Activated CD8-positive, alpha-beta memory T cell treated with anti-CD3 and anti-CD28 coated beads for 48 hours (primary cell): ENCODE data around the gene MAP2.
"Not testable (repeated sequence)": the region's sequence is repeated elsewhere in the genome, so short reads cannot be mapped to it uniquely, and the experiment has no call there.

Experiments used
- DNase-seq, 3 experiments: peaks; one replicate each; pipeline ENCODE4 v3.0.0-alpha.2; 2020; ENCODE audit warnings: low read depth in 2 of 3, low spot score in 2 of 3

The MAP2 gene

GRCh38 chr2:209472112-209472832 is 48.4 kb downstream of the MAP2 start:
- no peak for DNase-seq

- no peak for DNase-seq
These were observed 49.0 kb downstream of the MAP2 start for GRCh38 chr2:209472871-209473270.

- DNase-seq: no peak
These were observed 50.1 kb downstream of the MAP2 start for GRCh38 chr2:209473930-209474419.

GRCh38 chr2:209474960-209475359 is 51.1 kb downstream of the MAP2 start:
- DNase-seq: no peak

GRCh38 chr2:209476367-209477208 is 52.7 kb downstream of the MAP2 start:
- no peak for DNase-seq

- not testable (repeated sequence) for DNase-seq
These were observed 68.4 kb downstream of the MAP2 start for GRCh38 chr2:209492296-209492695.

- DNase-seq: not testable (repeated sequence)
These were observed 71.3 kb downstream of the MAP2 start for GRCh38 chr2:209495068-209495620.

- no peak for DNase-seq
These were observed 72.2 kb downstream of the MAP2 start for GRCh38 chr2:209495855-209496585.

GRCh38 chr2:209496586-209496982 is 72.7 kb downstream of the MAP2 start:
- DNase-seq: no peak

- no peak for DNase-seq
These were observed 74.8 kb downstream of the MAP2 start for GRCh38 chr2:209498614-209499013.

GRCh38 chr2:209499069-209499468 is 75.2 kb downstream of the MAP2 start:
- DNase-seq: no peak

- no peak for DNase-seq
These were observed 77.7 kb downstream of the MAP2 start for GRCh38 chr2:209501579-209501978.

GRCh38 chr2:209505410-209505809 is 81.6 kb downstream of the MAP2 start:
- no peak for DNase-seq

GRCh38 chr2:209508255-209508654 is 84.4 kb downstream of the MAP2 start:
- DNase-seq: no peak

- no peak for DNase-seq
These were observed 87.8 kb downstream of the MAP2 start for GRCh38 chr2:209511637-209512036.

- no peak for DNase-seq
These were observed 89.1 kb downstream of the MAP2 start for GRCh38 chr2:209512971-209513370.

- DNase-seq: no peak
These were observed 93.6 kb downstream of the MAP2 start for GRCh38 chr2:209517436-209517835.

- no peak for DNase-seq
These were observed 95.4 kb downstream of the MAP2 start for GRCh38 chr2:209519271-209519670.

GRCh38 chr2:209519906-209520305 is 96.1 kb downstream of the MAP2 start:
- DNase-seq: no peak

- DNase-seq: no peak
These were observed 99.3 kb downstream of the MAP2 start for GRCh38 chr2:209523041-209523740.

GRCh38 chr2:209523867-209524266 is 100.0 kb downstream of the MAP2 start:
- no peak for DNase-seq
